GM21576 (cell line): Measurements from ENCODE around the gene SPRY1.

ENCODE experiments used
- ATAC-seq: cut with Tn5 transposase; IDR thresholded peaks from one replicate; pipeline ENCODE4 v1.9.1; 2021; ENCODE audit warnings: mild to moderate bottlenecking, moderate library complexity; ENCODE audit not compliant: unreplicated experiment

Gene SPRY1

DNA sequence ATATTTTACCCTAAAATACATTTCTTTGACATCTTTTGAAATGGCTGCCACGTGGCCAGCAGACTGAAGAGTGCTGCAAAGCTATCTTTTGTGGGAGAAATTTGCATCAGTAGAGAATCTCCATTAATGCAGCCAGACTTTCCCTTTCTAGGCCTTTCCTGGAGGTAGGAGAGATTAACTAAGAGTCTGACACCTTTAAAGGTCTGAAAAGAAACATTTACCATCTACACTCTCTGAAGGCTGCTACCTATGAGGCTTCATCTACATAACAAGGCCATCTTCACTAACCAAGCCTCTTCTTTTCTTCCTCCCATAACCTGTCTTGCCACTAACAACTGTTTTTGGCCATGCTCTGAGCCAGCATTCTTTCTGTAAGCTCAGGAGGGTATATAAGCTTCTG is 17.8 kb upstream of the SPRY1 start:
- ATAC-seq, result no peak

DNA sequence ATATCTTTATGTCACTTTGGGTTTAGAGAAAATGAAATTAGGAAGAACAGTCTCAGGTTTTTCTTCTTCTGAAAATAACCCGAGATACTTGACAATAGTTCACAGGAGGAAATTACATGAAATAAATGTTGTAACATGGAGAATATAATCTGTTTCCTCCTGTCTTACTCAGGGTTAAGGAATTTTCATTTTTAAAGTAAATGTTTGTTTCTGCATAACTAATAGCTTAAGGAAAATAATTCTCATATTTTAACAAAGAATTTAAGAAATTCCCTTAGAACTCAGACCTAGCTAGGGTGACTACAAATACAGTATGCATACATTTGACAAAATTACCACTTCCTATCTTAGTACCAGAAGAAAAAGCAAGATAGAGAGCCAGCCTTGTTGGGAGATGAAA is 17.2 kb upstream of the SPRY1 start:
- ATAC-seq, result no peak

DNA sequence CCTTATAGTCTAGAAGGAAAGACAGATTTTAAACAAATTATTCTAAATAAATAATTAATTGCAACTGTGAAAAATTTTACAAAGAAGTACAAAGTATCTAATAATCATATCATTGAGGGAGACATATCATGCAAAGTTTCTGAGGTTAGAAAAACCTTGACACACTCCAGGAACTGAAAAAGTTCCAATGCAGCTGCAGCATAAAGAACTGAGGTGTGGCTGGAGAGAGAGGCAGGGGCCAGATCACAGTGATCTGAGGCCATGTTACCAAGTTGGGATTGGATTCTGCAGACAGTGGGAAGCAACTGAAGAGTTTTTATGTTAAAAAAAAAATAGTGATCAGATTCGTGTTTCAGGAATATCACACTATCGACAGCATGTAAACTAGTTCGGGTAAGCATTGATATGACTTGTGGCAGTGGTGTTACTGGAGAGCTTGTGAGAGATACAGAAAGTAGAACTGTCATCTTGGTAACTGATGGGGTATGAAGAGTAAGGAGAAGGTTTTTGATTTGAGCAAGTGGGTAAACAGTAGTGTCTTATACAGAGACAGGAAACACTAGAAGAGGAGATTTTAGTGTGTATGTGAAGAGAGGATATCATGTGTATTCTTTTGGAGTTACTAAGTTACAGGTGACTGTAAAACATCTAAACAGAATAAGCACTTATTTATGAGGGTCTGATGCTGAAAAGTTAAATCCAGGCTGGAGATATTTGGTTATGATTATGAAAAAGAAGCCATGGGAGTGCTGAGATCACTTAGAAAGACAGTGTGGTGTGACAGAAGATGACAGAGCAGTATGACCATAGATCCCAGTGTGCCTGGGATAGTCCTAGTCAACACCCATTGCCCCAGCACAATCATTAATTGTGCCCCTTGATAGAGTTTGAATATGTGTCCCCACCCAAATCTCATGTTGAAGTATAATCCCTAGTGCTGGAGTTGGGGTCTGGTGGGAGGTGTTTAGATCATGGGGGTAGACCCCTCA is 15.6 kb upstream of the SPRY1 start:
- peak; percentile 86 for ATAC-seq

DNA sequence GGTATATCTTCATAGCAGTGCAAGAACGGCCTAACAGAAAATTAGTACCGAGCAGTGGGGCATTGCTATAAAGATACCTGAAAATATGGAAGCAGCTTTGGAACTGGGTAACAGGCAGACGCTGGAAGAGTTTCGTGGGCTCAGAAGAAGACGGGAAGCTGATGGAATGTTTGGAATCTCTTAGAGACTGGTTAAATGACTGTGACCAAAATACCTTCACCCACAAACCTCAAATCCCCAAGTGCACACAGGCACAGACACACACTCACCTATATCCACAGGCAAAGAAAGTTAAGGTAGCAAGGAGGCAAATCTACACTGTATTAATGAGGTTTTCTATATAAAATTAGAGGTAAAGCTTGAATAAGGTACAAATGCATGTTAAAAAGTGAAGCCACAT is 14.6 kb upstream of the SPRY1 start:
- no peak for ATAC-seq

DNA sequence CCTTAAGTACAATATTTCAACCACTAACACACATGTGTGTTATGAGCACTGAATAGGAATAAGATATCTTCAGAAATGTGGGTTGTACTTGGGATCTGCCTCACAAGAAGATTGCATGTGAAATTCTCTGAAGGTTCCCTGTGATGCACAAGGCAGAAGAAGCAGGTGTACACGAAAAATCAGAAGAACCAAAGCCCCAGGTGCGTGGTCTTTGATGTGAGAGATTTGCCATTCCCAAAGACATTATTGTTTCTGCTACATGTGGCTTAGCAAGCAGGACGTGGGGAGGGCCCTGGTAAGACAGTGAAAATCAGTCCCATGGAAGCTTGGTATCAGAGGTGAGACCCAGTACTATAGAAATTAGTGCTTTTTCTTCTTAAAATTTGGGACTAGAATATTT is 13.0 kb upstream of the SPRY1 start:
- ATAC-seq, result no peak

DNA sequence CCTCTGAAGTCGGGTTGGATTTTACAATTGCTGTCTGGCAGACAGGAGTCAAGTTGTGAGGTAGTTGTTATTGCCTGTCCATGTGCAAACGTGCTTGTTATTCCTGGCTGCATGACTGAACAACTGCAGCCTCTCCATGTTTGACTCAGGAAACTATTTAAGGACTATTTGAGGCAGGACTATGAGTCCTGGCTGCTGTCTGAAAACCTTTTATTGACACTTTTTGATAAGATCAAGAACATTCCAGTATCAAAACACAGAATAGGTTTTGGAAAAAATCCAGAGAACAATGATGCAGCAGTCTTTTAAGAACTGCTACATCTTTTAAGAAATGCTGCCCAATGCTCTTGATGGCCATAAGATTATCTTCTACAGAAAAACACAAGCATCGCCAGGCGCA is 10.0 kb upstream of the SPRY1 start:
- ATAC-seq, result no peak

DNA sequence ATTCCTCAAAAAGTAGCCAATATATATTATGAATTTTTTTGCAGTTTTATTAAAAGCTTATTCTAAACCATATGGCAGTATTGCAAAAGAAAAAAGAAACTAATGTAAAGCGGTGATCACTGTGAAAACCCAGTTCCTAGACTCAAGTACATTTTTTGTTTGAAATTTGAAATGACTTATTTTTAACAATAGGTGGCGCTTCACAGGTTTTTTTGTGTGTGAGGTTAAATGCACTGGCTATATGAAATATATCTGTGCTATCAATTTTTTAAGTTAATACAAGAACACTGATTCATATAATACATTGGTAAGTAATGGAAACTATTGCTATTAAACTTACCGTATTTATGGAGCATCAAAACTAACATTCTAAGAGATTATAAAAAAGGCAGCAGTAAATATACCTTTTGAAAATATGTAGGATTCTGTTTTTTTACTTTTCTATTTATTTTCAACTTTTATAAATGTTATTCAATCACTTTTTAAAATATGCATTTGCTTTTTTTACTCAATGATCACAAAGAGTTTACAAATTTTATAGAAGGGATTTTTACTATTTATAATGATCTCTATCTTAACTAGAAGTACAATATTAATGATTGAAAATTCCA is 5.6 kb upstream of the SPRY1 start:
- no peak for ATAC-seq

DNA sequence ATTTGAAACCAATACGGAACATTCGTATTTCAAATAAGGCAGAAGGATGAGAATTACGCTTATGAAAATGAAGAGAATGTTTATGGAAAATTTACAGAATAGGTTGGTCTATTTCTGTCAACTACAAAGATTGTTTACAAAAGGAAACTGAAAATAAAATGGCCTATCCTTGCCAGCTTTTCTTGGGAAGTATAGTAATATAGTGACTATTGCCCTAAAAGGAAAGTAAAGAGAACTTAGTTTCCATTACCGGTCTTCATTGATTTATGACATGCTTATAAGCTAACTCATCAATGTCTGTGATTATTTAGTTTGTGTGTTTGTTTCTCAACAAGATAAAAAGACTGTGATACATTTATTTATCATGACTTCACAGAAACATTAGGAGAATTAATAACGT is 2.9 kb upstream of the SPRY1 start:
- no peak for ATAC-seq

DNA sequence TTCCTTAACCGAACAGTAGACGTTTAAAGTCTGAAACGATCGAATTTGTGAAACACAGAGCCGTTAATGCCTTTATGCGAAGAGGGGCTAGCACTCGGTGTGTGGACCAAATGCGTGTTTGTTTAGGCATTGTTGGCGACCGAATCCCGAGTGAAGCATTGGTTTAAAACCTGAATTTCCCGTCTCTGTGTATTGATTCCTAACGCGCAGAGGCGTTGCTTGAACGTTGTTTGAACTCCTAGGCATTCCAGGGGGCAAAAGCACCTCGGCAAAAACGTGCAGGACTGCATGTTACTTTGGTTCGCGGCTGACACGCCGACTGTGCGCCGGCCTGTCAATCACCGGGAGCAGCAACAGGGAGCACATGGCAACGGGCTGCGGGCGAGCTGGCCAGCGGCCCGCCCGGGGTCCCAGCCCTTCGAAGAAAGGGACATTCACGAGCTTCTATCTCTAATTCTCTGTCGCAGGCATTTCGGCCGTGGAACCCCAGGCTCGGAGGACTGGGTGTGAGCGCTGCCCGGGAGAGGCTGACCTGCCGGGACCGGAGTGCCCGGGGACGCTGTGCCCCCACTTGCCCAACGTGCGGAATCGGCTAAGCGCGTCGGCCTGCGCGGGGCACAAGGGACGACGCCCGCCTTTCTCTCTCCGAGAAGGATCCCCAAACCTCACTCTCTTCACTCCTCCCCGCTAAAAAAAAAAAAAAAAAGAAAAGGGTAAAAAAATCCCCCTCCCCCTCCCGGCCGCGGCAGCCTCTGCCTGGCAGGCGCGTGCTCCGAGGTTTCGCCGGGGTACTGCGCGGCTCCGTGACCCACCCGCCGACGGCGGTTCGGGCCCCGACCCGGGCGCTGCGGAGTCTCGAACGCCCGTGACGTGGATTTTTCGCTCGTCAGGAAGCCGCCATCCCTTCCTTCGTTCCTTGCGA is 810 bp downstream of the SPRY1 start:
- no peak for ATAC-seq

DNA sequence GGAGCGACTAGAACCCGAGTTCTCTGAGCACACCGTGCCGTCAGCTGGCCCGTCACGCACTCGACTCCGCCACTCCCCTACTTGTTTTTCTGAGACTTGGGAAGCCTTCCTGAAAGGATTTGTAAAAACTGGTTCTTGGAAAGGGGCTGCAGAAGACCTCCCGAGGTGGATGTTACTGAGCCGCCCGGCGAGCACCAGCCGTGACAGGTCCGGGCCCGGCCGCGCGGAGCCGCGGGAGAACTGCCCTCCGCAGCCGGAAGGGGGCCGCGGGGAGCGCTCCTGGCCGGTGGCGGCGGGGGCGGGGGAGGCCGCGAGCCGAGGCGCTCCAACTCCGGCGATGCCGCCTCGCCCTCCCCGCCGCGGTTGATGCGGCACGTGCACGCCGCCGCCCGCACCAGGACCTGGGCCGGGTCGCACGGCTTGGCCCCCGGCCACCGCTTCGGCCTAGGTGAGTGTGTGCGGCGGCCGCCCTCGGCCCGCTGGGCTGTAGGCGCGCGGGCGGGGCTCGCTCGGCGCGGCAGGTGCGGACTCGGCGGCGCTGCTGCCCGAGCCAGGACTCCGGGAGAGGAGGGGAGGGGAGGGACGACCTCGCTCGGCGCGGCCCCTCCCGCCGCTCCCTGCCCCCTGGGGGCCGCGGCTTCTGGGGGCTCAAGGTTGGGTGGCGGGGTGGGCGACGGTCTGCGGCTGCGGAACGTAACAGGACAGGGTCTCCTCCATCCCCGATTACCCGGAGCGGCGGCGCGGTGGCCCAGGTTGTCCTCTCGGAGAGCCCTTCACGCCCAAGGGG is 1.7 kb downstream of the SPRY1 start:
- ATAC-seq, result peak; percentile 45

DNA sequence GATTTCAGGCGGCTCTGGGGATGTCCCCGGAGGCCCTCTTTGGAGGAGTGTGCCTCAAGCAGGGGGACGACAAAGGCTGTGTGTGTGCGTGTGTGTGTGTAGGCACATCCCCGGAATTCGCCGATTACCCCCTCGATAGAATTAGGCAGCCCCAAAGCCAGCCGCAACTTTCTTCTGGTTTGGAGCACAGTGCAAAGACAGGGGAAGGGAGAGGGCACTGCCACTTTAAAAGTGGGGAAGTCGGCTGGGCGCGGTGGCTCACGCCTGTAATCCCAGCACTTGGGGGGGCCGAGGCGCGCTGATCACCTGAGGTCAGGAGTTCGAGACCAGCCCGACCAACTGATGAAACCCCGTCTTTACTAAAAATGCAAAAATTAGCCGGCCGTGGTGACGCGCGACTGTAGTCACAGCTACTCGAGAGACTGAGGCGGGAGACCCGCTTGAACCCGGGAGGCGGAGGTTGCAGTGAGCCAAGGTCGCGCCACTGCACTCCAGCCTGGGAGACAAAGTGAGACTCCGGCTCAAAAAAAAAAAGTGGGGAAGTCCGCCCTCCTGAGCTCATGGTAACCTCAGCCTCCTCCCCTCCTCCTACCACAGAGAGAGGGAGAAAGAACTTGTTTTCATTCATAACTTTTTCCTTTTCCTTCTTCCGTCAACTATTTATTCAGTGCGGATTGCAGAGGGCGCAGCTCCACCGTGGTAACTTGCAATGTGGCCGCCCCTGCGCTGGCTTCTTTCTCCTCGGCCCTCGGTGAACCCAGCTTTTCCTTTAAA is 2.4 kb downstream of the SPRY1 start:
- ATAC-seq, result peak; percentile 34

DNA sequence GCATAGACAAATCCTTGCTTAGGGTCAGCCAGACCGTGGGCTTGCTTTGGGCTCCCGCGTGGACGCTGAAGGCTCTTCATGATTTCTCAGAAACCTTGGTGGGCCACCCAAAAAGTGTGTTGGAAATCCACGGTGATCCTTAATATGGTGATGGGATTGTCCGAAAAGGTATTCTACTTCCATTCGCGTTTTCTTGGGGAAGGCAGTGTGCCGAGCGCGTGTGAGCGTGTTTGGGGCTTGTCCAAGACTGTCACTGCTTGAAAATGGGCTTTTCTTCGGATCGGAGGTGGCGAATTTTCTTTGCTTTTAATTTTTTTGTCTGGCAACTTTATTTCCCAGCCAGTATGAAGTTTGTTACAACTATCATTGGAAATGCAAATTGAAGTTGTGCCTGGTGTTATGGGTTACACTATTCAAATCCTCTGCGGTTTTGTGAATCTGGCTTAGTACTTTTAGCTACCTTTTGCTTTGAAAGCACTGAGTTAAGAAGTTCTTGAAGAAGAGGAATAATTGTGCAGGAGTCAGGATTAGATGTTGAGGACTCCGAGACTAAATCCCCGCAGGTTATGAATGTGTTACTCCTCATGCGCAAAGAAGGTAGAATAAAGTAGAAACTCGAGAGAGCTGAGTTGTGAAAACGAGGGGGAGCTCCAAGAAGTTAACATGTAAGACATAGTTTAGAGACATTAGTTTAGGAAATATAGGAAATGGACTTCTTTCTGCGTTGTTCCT is 3.2 kb downstream of the SPRY1 start:
- no peak for ATAC-seq

DNA sequence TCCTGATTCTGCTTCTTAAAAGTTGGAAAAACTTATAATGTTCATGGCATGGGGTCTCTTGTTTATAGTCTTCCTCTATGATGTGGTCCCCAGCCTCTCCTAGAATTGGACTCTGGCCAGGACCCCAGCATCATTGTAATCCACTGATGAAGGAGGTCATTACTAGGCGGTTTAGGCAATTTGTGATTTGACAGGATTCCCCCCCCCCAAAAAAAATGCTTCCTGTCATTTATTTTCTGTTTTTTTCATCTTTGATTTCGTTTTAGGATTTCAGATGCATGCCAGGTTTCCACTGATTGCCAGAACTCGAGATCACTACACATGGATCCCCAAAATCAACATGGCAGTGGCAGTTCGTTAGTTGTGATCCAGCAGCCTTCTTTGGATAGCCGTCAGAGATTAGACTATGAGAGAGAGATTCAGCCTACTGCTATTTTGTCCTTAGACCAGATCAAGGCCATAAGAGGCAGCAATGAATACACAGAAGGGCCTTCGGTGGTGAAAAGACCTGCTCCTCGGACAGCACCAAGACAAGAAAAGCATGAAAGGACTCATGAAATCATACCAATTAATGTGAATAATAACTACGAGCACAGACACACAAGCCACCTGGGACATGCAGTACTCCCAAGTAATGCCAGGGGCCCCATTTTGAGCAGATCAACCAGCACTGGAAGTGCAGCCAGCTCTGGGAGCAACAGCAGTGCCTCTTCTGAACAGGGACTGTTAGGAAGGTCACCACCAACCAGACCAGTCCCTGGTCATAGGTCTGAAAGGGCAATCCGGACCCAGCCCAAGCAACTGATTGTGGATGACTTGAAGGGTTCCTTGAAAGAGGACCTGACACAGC is 4.9 kb downstream of the SPRY1 start:
- ATAC-seq, result no peak

DNA sequence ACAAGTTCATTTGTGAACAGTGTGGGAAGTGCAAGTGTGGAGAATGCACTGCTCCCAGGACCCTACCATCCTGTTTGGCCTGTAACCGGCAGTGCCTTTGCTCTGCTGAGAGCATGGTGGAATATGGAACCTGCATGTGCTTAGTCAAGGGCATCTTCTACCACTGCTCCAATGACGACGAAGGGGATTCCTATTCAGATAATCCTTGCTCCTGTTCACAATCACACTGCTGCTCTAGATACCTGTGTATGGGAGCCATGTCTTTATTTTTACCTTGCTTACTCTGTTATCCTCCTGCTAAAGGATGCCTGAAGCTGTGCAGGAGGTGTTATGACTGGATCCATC is 5.5 kb downstream of the SPRY1 start:
- no peak for ATAC-seq

DNA sequence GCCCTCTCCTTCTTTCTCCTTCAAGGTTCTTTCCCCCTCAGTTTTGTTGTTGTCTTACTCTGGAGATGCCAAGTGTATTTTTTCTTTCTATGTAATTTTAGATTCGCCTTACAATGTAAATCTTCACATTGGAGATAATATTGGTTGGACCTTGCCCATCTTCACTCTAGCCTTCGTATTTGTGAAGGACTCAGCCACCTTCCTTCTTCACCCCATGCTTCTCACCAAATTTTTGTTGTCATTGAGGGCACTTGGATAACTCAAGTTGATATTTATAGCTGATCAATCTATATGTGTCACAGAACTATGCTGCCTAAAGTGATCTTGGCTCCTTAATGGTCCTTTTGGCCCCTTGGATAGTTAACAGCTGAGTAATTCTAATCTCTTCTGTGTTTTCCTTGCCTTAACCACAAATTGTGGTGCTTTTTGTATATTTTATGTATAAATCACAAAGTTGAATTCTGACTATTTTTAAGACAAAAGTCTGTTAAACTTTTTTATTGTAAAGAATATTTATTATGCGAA is 6.5 kb downstream of the SPRY1 start:
- ATAC-seq, result no peak

DNA sequence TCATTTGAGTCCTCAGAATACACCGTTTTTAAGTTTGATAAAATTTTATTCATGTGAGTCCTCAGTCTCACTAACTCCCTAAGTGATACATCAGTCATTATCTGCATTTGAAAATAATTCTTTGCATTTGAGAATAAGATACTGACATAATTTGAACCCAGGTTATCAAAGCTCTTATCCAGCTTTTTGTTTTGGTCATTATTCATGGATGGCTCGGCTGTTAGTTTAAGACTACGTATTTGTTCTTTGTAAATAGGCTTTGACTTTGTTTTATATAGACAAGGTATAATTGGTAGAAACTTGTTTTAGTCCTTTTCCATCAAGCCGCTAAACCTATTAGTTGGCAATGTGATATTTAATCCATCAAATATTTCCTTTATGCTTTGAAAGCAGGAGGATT is 7.9 kb downstream of the SPRY1 start:
- no peak for ATAC-seq

DNA sequence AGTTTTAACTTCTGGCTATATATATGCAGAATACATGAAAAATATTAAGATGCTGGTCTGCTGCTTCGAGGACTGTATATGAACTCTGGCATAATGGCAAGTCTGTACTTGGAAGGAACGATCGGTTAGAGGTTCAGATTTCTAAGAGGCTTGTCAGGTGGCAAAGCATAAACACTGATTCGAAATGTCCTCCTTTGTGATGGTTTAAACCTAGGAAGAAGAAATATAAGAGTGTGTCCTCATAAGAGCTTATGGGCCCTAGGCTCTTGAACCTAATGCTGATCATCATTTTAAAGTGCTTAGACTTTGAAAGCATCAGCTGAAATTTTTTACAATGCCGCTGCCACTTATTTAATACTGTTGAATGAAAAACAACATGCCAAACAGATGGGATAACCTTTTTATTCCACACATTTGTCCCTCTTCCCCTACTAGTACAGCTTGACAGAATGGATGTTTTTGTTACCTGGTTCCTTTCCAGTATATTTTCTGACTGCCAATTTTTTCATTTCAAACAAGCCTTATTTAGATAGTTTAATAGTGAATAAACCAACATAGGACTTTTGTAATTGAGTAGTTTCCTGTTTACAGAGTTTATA is 8.8 kb downstream of the SPRY1 start:
- no peak for ATAC-seq

DNA sequence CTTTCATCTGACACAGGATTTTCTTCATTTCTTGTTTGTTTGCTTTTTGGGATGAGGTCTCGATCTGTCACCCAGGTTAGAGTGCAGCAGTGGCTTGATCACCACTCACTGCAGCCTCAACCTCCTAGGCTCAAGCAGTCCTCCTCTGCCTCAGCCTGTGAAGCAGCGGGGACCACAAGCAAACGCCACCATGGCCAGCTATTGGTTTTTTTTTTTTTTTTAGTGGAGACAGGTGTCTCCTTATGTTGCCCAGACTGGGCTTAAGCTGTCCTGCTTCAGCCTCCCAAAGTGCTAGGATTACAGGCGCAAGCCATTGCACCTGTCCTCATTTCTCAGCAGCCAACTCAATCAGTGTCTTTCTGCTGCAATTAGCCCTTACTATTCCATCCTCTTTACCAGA is 10.3 kb downstream of the SPRY1 start:
- ATAC-seq, result no peak
